GM19324 (cell line): Measurements from ENCODE around the gene FGGY.
"Not testable (repeated sequence)": the region's sequence is repeated elsewhere in the genome, so short reads cannot be mapped to it uniquely, and the experiment has no call there.

ENCODE experiments used
- ATAC-seq: cut with Tn5 transposase; IDR thresholded peaks from one replicate; pipeline ENCODE4 v1.9.1; 2021; ENCODE audit warnings: mild to moderate bottlenecking, moderate library complexity; ENCODE audit not compliant: unreplicated experiment, low FRiP score

Gene FGGY, protein sequence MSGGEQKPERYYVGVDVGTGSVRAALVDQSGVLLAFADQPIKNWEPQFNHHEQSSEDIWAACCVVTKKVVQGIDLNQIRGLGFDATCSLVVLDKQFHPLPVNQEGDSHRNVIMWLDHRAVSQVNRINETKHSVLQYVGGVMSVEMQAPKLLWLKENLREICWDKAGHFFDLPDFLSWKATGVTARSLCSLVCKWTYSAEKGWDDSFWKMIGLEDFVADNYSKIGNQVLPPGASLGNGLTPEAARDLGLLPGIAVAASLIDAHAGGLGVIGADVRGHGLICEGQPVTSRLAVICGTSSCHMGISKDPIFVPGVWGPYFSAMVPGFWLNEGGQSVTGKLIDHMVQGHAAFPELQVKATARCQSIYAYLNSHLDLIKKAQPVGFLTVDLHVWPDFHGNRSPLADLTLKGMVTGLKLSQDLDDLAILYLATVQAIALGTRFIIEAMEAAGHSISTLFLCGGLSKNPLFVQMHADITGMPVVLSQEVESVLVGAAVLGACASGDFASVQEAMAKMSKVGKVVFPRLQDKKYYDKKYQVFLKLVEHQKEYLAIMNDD

DNA sequence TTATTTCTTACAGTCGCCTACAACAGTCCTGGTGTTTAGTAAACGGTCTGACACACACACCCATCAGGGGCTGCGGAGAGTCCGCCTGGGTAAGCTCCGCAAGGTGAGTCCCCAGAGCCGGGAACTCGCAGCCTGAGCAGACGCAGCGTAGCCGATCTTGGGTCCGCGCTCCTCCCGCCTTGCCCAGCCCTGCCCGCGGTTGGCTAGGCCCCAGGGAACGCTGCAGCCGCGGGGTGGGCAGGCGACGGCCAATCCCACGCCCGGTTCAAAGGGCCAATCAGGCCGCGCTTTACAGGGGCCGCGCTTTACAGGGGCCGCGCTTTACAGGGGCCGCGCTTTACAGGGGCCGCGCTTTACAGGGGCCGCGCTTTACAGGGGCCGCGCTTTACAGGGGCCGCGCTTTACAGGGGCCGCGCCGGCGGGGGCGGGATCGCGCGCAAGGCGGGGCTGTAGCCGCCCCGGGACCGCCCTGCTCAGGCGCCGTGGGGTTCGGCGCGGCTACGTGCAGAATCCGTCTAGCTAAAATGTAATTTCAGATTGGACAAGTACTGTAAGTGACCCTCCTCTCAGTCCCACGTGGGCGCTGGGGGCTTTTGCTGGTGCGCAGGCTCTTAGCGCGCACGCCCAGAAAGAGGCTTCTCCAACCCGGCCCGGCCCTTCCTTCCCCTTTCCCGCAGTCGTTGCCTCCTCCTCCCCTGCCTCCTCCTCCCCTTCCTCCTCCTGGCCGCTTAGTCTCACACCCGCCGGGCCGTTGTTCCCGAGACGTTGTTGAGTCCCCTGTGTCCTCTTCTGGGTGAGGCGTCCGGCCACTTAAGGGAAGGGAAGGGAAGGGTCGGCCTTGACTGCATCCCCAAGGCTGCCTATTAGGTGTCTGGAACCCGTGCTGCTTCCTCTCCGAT is at the start of gene FGGY:
Gene FGGY, plus strand, starts transcription at position 737 of the 899 bp plus-strand sequence. CDS start 24,456 bp downstream, outside the sequence.
- ATAC-seq, result peak; percentile 95

GRCh38 chr1:59248758-59249157 is 48.1 kb upstream of the FGGY start:
- no peak for ATAC-seq

DNA sequence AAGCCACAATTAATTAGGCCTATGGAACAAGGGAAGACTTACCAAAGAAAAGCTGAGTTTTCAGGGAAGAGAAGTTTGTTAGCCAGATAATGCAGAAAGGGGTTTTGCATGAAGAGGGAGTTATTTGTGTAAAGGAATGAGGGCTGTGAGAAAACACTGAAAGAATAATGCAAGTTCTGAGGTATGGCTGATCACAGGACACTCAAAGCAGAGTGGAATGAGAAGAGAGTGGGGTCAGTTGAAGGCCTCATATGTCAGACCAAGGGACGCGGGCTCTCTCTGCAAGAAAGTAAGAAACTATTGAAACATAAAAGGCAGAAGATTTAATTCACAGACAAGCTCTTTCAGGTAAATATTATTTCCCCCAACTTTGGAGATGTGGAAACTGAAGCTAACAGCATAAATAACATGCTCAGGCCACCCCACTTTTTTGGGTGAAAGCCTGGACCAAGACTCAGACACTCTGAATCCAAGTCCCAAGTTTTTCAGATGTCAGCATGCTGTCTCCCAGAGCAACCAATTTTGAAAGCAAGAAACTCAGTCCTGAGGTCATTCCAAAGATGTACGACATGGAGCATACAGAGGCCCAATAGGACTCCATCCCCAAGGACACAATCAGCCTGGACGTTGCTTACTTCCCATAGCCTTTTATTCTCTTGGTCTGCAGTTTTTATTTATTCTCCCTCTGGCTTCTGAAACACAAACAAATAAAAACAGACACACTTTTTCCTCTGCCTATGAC is 47.3 kb upstream of the FGGY start:
- ATAC-seq, result no peak

DNA sequence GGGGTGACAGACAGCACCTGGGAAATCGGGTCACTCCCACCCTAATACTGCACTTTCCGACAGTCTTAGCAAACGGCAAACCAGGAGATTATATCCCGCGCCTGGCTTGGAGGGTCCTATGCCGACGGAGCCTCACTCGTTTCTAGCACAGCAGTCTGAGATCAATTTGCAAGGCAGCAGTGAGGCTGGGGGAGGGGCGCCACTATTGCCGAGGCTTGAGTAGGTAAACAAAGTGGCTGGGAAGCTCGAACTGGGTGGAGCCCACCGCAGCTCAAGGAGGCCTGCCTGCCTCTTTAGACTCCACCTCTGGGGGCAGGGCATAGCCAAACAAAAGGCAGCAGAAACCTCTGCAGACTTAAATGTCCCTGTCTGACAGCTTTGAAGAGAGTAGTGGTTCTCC is 45.8 kb upstream of the FGGY start:
- not testable (repeated sequence) for ATAC-seq

DNA sequence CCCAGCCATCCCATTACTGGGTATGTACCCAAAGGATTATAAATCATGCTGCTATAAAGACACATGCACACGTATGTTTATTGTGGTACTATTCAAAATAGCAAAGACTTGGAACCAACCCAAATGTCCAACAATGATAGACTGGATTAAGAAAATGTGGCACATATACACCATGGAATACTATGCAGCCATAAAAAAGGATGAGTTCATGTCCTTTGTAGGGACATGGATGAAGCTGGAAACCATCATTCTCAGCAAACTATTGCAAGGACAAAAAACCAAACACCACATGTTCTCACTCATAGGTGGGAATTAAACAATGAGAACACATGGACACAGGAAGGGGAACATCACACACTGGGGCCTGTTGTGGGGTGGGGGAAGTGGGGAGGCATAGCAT is 40.5 kb upstream of the FGGY start:
- not testable (repeated sequence) for ATAC-seq

DNA sequence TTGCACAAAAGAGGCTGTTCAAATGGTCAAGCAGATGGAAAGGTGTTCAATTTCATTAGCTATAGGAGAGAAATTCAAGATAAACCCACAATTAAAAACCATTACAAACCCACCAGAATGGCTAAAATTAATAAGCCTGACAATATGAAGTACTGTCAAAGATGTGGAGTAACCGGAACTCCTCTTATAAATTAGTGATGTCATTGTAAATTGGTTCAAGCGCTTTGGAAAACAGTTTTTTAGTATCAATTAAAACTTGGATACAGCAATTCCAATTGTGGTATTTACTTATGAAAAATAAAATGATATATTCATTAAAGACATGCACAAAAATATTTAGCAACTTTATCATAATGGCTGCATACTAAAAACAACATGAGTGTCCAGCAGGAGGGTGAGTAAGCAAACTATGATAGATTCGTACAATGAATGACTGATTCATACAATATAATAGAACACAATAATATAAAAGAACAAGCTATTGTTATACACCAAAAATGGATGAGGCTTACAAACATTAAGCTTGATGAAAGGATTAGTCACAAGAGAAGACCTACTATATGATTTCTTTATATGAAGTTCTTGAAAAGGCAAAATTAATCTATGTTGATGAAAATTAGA is 38.4 kb upstream of the FGGY start:
- no peak for ATAC-seq

GRCh38 chr1:59261537-59261936 is 35.4 kb upstream of the FGGY start:
- ATAC-seq, result no peak

GRCh38 chr1:59262631-59263030 is 34.3 kb upstream of the FGGY start:
- no peak for ATAC-seq

DNA sequence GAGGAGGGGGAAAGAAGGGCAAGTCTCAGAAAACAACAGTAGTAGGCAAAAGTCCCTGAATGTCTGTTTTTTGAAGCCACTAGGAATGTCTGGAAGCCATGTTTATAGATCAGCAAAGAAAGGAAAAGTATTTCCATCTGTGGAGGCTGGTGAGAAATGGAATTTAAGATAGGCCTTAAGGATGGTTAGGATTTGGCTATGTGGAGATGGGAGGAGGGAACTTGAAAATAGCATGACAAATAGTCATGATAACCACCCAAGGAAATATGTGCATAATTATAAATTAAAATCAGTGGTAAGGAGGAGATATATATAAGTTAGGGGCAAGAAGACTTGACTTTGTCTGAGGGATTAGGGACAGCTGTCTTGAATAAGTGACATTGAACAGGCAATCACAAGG is 33.8 kb upstream of the FGGY start:
- no peak for ATAC-seq

GRCh38 chr1:59265622-59266021 is 31.3 kb upstream of the FGGY start:
- ATAC-seq, result no peak

DNA sequence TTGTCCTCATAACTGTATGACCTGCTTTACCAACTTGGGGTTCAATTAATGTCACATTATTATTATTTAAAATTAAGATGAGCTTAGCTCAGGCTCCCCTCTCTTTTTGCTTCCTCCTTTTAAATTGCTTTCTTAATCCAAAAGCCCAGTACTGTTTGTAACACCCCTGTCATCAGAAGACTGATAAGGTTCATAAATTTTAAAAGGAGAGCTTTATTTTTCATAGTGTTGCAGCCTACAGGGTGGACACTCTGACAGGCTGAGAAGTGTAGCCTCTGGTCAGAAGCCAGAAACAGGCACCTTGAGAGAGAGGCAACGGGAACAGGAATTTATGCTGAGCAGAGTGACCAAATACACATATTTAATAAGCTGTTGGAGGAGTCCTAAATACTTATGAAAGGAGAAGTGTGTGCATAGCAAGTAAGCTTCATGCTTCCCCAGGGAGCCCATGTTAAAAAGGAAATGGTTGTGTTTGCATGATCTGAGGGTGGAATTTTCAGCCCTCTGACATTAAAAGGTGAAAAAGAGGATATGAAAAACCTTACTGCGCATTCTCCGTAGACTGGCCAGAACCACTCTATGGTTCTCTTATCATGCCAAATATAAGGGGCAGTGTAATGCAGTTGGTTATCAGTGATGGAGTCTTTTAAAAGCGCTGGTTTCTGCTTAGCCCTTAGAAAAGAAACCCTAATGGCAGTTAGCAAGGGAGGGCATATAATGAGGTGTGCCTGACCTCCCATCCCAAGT is 30.5 kb upstream of the FGGY start:
- peak; percentile 73 for ATAC-seq

- ATAC-seq, result peak; percentile 40
These were observed 30.0 kb upstream of the FGGY start for GRCh38 chr1:59266927-59267293.

DNA sequence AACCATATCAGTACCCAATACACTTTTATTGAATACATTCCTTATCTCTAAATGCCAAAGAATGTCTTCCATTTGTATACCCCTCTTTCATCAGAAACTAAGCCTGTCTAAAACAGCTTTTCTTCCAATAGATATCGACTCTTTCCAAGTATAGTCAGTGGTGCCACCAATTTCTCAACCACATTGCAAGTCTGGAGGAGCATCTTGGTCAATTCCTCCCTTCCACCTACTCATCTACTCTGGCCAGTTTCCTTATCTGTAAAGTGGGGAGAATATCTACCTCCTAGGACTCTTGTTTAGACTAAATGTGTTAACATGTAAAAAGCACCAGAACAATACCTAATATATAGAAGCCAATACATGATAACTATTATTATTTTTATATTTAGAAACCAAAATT is 28.5 kb upstream of the FGGY start:
- ATAC-seq, result no peak

- no peak for ATAC-seq
These were observed 25.2 kb upstream of the FGGY start for GRCh38 chr1:59271561-59272260.

- ATAC-seq, result no peak
These were observed 24.4 kb upstream of the FGGY start for GRCh38 chr1:59272507-59272906.

- ATAC-seq, result no peak
These were observed 20.4 kb upstream of the FGGY start for GRCh38 chr1:59276439-59276851.

GRCh38 chr1:59278780-59279354 is 18.0 kb upstream of the FGGY start:
- ATAC-seq, result no peak

DNA sequence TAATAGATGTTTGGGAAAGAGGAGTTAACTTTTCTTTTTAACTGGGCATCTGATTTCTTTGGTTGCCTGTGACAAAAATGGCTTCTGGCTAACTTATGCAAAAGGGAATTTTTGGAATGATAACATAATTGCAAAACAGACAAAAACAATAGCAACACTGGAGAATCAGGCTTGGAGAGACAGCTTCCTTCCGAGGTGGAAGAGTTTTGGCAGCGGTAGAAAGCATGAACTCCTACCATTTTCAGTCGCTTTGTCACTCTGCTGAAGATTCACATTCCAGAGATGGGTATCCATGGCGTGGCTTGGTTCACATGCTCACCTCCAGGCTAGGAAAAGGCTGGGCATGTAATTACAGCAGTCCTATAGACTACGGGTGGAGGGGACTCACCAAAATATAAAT is 17.2 kb upstream of the FGGY start:
- ATAC-seq, result no peak

DNA sequence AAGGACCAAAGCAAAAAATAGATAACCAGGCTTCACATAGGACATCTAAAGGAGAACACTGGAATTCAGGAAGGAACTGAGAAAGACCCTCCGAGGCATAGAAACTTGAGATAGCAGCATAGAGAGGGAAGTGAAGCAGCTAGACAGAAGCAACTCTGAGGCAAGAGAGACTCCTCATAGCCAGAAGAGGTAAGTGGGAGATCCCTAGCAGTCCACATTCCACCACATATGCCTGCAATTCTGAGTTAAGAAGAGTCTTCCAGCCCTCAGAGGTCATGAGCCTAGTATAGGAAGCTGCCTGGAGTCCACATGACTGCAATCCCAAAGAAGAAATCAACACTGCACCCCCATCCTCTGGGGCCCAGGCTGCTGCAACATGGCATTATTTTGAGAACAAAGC is 13.9 kb upstream of the FGGY start:
- no peak for ATAC-seq
